MM.1S (cell line): ENCODE results near the gene MAP7D1.

Experiments
- DNase-seq: peaks from one replicate; pipeline ENCODE4 v3.0.0-alpha.2; 2015
- H2AFZ ChIP-seq: fragments of 300-600 bp; sonication (generic); 2 replicates; pipeline ENCODE4 v1.6.0; 2016; ENCODE audit warnings: antibody characterized with exemption, low read length
- H3F3A ChIP-seq: fragments of 300-600 bp; sonication (generic); 2 replicates; pipeline ENCODE4 v1.6.1; 2016; ENCODE audit warnings: mild to moderate bottlenecking, antibody characterized with exemption, low read length, moderate library complexity, mixed read lengths; ENCODE audit not compliant: insufficient read depth
- H3K27ac ChIP-seq: fragments of 300-600 bp; sonication (generic); 2 replicates; pipeline ENCODE4 v1.5.1; 2016; ENCODE audit warnings: mild to moderate bottlenecking, low read length
- H3K27me3 ChIP-seq: fragments of 300-600 bp; sonication (generic); replicated peaks from 2 replicates; pipeline ENCODE4 v1.6.0; 2016; ENCODE audit warnings: low read length; ENCODE audit not compliant: insufficient read depth
- H3K36me3 ChIP-seq: fragments of 300-600 bp; sonication (generic); replicated peaks from 2 replicates; pipeline ENCODE4 v1.6.1; 2016; ENCODE audit warnings: mild to moderate bottlenecking, low read length, mixed read lengths; ENCODE audit not compliant: insufficient read depth
- H3K4me1 ChIP-seq: fragments of 300-600 bp; sonication (generic); 2 replicates; pipeline ENCODE4 v1.6.1; 2016; ENCODE audit warnings: low read length, mixed read lengths
- H3K4me2 ChIP-seq: fragments of 300-600 bp; sonication (generic); 2 replicates; pipeline ENCODE4 v1.6.0; 2016; ENCODE audit warnings: low read depth, low read length
- H3K4me3 ChIP-seq: fragments of 300-600 bp; sonication (generic); 2 replicates; pipeline ENCODE4 v1.5.1; 2016; ENCODE audit warnings: low read length, mixed read lengths
- H3K79me2 ChIP-seq: fragments of 300-600 bp; sonication (generic); 2 replicates; pipeline ENCODE4 v1.6.1; 2016; ENCODE audit warnings: mixed run types, low read length, mixed read lengths
- H3K9ac ChIP-seq: fragments of 300-600 bp; sonication (generic); 2 replicates; pipeline ENCODE4 v1.6.1; 2016; ENCODE audit warnings: low read length, mixed read lengths
- H3K9me2 ChIP-seq: fragments of 300-600 bp; sonication (generic); replicated peaks from 2 replicates; pipeline ENCODE4 v1.6.1; 2016; ENCODE audit warnings: mild to moderate bottlenecking, low read length, mixed read lengths; ENCODE audit not compliant: insufficient read depth
- H3K9me3 ChIP-seq: fragments of 300-600 bp; sonication (generic); replicated peaks from 2 replicates; pipeline ENCODE4 v1.6.1; 2016; ENCODE audit warnings: mild to moderate bottlenecking, low read length, mixed read lengths; ENCODE audit not compliant: insufficient read depth
- H4K20me1 ChIP-seq: fragments of 300-600 bp; sonication (generic); 2 replicates; pipeline ENCODE4 v1.6.1; 2016; ENCODE audit warnings: mild to moderate bottlenecking, low read length, moderate library complexity, mixed read lengths; ENCODE audit not compliant: insufficient read depth
- EZH2 ChIP-seq: fragments of 300-600 bp; sonication (generic); optimal IDR thresholded peaks from 2 replicates; pipeline ENCODE3; 2017; ENCODE audit warnings: low read depth, mild to moderate bottlenecking, antibody characterized with exemption, low read length, mixed read lengths
- EZH2phosphoT487 ChIP-seq: fragments of 300-600 bp; sonication (generic); IDR thresholded peaks from 2 replicates; pipeline ENCODE4 v1.6.1; 2018; ENCODE audit warnings: antibody characterized with exemption, low read length
- TF ChIP-seq, protein P1 (sequence below): fragments of 300-600 bp; sonication (generic); IDR thresholded peaks from 2 replicates; pipeline ENCODE4 v1.5.1; 2016; ENCODE audit warnings: antibody characterized with exemption, low read length, mixed read lengths

Gene MAP7D1

DNA sequence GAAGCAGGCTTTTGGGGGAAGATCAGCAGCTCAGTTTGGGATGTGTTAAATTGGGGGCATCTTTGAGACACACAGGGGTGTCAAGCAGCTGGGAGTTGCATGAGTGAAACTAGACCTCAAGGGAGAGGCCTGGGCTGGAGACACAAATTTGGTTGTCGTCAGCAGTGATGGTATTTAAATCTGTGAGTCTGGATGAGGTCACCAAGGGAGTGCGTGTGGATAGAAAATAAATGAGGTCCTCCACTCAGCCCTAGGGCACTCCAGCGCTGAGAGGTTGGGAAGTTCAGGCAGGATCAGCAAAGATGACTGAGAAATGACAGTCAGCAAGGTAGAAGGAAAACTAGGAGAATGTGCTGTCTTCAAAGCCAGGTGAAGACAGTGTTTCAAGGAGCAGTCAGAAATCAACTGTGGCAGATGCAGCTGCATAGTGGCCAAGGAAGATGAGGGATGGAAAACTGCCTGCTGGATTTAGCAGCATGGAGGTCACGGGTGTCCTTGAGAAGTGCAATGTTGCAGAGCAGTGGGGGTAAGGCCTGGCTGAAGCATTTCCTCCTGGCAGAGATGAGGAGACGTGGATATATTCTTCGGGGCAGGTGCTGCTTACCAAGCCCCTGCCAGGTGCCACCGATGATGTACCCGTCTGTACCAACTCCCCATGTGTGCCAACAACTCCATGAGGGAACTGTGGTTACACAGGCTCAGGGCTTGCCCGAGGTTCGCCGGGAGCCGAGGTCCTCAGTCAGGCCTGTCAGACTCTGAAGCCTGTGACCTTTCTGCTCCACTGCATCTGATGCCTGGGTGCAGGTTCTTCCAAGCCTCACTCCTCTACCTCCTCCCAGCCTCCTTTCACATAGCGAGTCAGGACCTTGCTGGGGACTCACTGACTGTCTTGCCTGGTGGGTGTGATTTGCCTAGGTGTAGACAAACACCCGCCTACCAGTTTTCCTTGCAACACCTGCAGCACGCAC lies 11.3 kb downstream of the MAP7D1 start:
- Histone ChIP-seq H3K4me3 (no peak overlapping the region), H4K20me1 (no peaks in the 10 kb centered on the region; the same call in 1 of the 2 replicates), H3K36me3 (no peaks in the 10 kb centered on the region; the same call in 1 of the 2 replicates), H3K27ac (no peak overlapping the region), H3K9me2 (no peaks in the 10 kb centered on the region), H3K27me3 (no peaks in the 10 kb centered on the region), H3K4me1 (no peaks in the 10 kb centered on the region), H3K79me2 (peaks cover 87% of the 10 kb centered on the region), H2AFZ (no peak overlapping the region), H3K9me3 (no peaks in the 10 kb centered on the region), H3K4me2 (no peak overlapping the region), H3K9ac (no peak overlapping the region), H3F3A (no peaks in the 10 kb centered on the region)
- TF ChIP-seq EZH2 (no peak), EZH2phosphoT487 (no peak)
- TF ChIP-seq, protein P1, sequence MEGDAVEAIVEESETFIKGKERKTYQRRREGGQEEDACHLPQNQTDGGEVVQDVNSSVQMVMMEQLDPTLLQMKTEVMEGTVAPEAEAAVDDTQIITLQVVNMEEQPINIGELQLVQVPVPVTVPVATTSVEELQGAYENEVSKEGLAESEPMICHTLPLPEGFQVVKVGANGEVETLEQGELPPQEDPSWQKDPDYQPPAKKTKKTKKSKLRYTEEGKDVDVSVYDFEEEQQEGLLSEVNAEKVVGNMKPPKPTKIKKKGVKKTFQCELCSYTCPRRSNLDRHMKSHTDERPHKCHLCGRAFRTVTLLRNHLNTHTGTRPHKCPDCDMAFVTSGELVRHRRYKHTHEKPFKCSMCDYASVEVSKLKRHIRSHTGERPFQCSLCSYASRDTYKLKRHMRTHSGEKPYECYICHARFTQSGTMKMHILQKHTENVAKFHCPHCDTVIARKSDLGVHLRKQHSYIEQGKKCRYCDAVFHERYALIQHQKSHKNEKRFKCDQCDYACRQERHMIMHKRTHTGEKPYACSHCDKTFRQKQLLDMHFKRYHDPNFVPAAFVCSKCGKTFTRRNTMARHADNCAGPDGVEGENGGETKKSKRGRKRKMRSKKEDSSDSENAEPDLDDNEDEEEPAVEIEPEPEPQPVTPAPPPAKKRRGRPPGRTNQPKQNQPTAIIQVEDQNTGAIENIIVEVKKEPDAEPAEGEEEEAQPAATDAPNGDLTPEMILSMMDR = no peak
- no peak for DNase-seq

DNA sequence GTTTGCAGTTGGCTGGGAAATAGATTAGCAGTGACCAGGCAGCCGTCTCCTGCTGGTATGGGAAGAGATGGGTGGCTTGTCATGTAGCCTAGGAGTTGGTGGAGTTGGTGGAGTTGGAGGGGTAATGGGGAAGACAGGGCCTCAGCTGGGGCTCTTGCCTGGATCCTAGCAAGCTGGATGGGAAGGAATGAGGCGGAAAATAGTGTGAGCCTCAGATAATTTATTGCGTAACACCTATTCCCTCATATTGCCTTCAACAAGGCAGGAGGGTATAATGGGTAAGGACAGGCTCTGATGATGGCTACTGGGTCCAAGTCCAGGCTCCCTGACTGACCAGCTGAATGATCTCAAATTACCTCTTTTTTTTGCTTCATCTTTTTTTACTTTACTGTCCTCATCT lies 12.6 kb downstream of the MAP7D1 start:
- Histone ChIP-seq H3K4me2 (no peak overlapping the region), H3K79me2 (peaks cover 75% of the 10 kb centered on the region), H3K9me3 (no peaks in the 10 kb centered on the region), H3K27me3 (no peaks in the 10 kb centered on the region), H3F3A (no peaks in the 10 kb centered on the region), H3K4me1 (no peaks in the 10 kb centered on the region), H3K9me2 (no peaks in the 10 kb centered on the region), H3K9ac (no peak overlapping the region), H3K27ac (no peak overlapping the region), H4K20me1 (no peaks in the 10 kb centered on the region; the same call in 1 of the 2 replicates), H3K4me3 (no peak overlapping the region), H2AFZ (no peak overlapping the region), H3K36me3 (no peaks in the 10 kb centered on the region; the same call in 1 of the 2 replicates)
- TF ChIP-seq EZH2phosphoT487 = no peak
- TF ChIP-seq EZH2 = no peak
- TF ChIP-seq, protein P1 = no peak
- no peak for DNase-seq

DNA sequence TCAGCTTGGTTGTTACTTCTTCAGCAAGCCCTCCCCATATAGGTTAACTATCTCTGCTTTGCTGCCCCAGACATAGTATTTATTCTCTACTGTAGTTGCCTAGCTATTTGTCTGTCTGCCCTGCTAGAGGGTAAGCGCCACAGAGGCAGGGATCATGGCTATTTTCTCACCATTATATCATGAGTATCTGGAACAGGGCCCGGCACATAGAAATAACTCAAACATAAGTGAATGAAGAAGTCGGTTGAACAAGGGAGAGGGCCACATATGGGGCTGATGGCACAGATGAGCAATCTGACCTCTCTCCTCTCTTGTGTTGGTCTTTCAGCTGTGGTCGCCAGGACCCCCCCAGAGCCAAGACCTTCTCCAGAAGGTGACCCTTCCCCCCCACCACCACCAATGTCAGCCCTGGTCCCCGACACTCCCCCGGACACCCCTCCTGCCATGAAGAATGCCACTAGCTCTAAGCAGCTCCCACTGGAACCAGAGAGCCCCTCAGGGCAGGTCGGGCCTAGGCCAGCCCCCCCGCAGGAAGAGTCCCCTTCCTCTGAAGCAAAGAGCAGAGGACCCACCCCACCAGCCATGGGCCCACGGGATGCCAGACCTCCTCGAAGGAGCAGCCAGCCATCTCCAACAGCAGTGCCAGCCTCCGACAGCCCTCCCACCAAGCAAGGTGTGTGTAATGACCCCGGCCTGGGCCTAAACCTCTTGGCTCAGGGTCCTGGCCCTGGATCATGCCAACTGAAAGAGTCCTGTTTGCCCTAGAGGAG lies 14.9 kb downstream of the MAP7D1 start:
- Histone ChIP-seq H3K36me3 (no peaks in the 10 kb centered on the region; the same call in 1 of the 2 replicates), H3K9ac (no peak overlapping the region), H3K4me2 (no peak overlapping the region), H3K27ac (no peak overlapping the region), H3K79me2 (peaks cover 59% of the 10 kb centered on the region), H3K27me3 (no peaks in the 10 kb centered on the region), H3K9me2 (no peaks in the 10 kb centered on the region), H3K9me3 (no peaks in the 10 kb centered on the region), H2AFZ (no peak overlapping the region), H4K20me1 (no peaks in the 10 kb centered on the region; the same call in 1 of the 2 replicates), H3K4me1 (peaks cover 18% of the 10 kb centered on the region), H3F3A (0 out of 2 replicates have a peak, but pooled peaks cover 4% of the 10 kb centered on the region), H3K4me3 (no peak overlapping the region)
- DNase-seq = no peak
- no peak for TF ChIP-seq EZH2
- TF ChIP-seq, protein P1 = no peak
- TF ChIP-seq EZH2phosphoT487 = no peak
